ENCODE measurements around the gene KRTAP10-2. TPM values are rescaled to one million over a fixed set of nuclear protein-coding genes. Genes with fewer than 3 reads are reported as not detected.
A peak's percentile ranks its signal among the peaks of the same experiment; 100 is the strongest.

The KRTAP10-2 gene
- total and polyA plus RNA-seq, 2 experiments from 2014 or later, result 0.24 TPM; not detected in 1

GRCh38 chr21:44548381-44548780, 2.9 kb downstream of the KRTAP10-2 start:
- Histone ChIP-seq H3K79me2 (replicated peaks; ENCODE audit: insufficient read depth) (no peaks in the 10 kb centered on the region), H2AFZ (no peak overlapping the region), H3F3A (replicated peaks; ENCODE audit: low read depth) (no peaks in the 10 kb centered on the region), H3K27ac (ENCODE audit: low read depth) (peak overlapping the region; percentile 96), H3K36me3 (ENCODE audit: insufficient read depth) (no peaks in the 10 kb centered on the region; the same call in 1 of the 2 replicates), H3K4me1 (ENCODE audit: insufficient read depth) (peaks cover 25% of the 10 kb centered on the region), H3K9me2 (ENCODE audit: insufficient read depth) (no peaks in the 10 kb centered on the region), H3K4me2 (peak overlapping the region; percentile 58; the same call in 1 of the 2 replicates), H3K27me3 (ENCODE audit: insufficient read depth) (no peaks in the 10 kb centered on the region), H3K4me3 (no peak overlapping the region), H4K20me1 (replicated peaks; ENCODE audit: insufficient read depth) (no peaks in the 10 kb centered on the region)
- Mint-ChIP-seq H3K27me3 (ENCODE audit: insufficient read depth, low read depth, poor library complexity) (peaks cover 20% of the 10 kb centered on the region), H3K9me3 (peaks cover 15% of the 10 kb centered on the region), H3K36me3 (ENCODE audit: low read depth) (peaks cover 19% of the 10 kb centered on the region; the same call in 2 of the 3 replicates), H3K27ac (peak overlapping the region; percentile 95), H3K4me3 (no peak overlapping the region; the same call in 2 of the 3 replicates), H3K4me1 (peaks cover 47% of the 10 kb centered on the region)
- DNase-seq (ENCODE audit: low spot score) (no peak), ATAC-seq (no peak)
- TF ChIP-seq POLR2AphosphoS5 (IDR thresholded peaks at IDR 0.05; ENCODE audit: low read depth), result no peak
- no peak for TF ChIP-seq JUNB (IDR thresholded peaks at IDR 0.05; ENCODE audit: unreplicated experiment)
- no peak for TF ChIP-seq ZNF462 (CRISPR knock-in tag; IDR thresholded peaks at IDR 0.05)
- no peak for TF ChIP-seq CTCF (conservative IDR thresholded peaks at IDR 0.05; ENCODE audit: low read depth in 2 of 2)
- TF ChIP-seq EZH2phosphoT487 (IDR thresholded peaks at IDR 0.05; ENCODE audit: unreplicated experiment), result no peak
- TF ChIP-seq, protein P1, sequence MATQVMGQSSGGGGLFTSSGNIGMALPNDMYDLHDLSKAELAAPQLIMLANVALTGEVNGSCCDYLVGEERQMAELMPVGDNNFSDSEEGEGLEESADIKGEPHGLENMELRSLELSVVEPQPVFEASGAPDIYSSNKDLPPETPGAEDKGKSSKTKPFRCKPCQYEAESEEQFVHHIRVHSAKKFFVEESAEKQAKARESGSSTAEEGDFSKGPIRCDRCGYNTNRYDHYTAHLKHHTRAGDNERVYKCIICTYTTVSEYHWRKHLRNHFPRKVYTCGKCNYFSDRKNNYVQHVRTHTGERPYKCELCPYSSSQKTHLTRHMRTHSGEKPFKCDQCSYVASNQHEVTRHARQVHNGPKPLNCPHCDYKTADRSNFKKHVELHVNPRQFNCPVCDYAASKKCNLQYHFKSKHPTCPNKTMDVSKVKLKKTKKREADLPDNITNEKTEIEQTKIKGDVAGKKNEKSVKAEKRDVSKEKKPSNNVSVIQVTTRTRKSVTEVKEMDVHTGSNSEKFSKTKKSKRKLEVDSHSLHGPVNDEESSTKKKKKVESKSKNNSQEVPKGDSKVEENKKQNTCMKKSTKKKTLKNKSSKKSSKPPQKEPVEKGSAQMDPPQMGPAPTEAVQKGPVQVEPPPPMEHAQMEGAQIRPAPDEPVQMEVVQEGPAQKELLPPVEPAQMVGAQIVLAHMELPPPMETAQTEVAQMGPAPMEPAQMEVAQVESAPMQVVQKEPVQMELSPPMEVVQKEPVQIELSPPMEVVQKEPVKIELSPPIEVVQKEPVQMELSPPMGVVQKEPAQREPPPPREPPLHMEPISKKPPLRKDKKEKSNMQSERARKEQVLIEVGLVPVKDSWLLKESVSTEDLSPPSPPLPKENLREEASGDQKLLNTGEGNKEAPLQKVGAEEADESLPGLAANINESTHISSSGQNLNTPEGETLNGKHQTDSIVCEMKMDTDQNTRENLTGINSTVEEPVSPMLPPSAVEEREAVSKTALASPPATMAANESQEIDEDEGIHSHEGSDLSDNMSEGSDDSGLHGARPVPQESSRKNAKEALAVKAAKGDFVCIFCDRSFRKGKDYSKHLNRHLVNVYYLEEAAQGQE (IDR thresholded peaks at IDR 0.05; ENCODE audit: unreplicated experiment), result no peak
- no peak for TF ChIP-seq STAT1 (IDR thresholded peaks at IDR 0.05; ENCODE audit: unreplicated experiment)
- TF ChIP-seq EZH2 (IDR thresholded peaks at IDR 0.05; ENCODE audit: low read depth, unreplicated experiment), result no peak
- no peak for TF ChIP-seq NANOG (IDR thresholded peaks at IDR 0.05; ENCODE audit: borderline replicate concordance)
- no peak for TF ChIP-seq ETS1 (IDR thresholded peaks at IDR 0.05)
- no peak for TF ChIP-seq ZNF331 (CRISPR knock-in tag; IDR thresholded peaks at IDR 0.05; ENCODE audit: low read depth)
- TF ChIP-seq CREB1 (CRISPR knock-in tag; IDR thresholded peaks at IDR 0.05; ENCODE audit: low read depth), result no peak
- TF ChIP-seq ZNF114 (CRISPR knock-in tag; IDR thresholded peaks at IDR 0.05), result no peak

Measured in GM23338 (cell line).